ENCODE data around the gene ACRBP.
"Not testable (repeated sequence)": the region's sequence is repeated elsewhere in the genome, so short reads cannot be mapped to it uniquely, and the experiment has no call there.

ACRBP gene

DNA sequence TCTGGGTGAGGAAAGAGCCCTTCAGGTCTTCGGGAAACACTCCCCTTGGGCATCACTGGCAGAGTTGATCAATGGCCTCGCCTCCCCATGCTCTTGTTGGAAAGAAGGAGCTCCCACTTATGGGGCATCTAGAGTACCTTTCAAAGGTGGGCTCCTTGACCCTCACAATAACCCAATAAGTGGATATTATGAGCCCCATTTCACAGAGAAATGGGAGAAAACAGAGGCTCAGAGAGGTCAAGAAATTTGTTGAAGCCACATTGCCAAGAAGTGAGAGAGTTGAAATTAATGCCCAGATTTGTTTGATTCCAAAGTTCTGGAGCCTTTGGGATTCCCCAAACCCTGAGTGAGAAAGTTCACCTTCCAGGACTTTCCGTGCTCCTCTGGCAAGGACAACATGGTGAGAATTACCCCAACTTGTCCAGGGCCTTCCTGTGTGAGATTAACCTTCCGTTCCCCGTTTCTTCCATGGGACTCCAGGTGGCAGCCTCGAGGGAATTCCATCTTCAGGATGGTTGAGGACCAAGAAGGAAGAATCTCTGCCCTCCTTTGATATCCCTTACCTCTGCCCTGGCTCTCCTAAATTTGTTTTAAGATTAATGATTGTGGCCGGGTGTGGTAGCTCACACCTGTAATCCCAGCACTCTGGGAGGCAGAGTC lies 32.6 kb downstream of the ACRBP start:
- DNase-seq, result no peak

DNA sequence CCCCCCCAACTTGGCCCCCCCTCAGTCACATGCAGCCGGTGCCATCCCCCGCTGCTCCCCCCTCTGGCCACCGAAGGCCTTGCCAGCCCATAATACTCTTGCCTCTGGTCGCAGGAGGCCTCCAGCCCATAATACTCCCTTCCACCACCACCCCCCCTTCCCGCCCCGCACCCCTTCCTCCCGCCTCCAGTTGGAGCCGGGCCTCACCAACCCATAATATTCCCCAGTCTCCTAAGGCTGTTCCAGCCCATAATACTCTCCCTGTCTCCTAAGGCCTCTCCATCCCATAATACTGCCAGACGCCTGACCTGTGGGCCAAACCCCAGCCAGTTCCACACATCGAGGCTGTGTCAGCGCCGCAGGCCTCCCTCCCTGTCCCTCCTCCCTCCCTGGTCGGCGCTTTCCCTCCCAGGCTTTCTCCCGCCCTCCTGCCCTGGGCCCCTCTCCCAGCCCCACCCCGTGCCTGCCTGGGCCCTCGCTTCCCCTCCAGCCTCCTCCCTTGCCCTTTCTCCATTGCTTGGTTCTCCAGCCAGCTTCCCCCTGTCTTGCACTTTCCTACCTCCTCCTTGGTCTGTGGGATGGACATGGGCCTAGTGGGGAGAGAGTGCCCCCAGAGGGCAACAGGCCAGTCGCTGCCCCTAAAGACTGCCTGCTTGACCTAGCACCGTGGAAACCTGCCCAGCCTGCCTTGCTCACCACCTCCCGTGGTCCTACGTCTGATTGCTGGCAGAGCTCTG lies 33.3 kb downstream of the ACRBP start:
- DNase-seq, result peak; percentile 84

DNA sequence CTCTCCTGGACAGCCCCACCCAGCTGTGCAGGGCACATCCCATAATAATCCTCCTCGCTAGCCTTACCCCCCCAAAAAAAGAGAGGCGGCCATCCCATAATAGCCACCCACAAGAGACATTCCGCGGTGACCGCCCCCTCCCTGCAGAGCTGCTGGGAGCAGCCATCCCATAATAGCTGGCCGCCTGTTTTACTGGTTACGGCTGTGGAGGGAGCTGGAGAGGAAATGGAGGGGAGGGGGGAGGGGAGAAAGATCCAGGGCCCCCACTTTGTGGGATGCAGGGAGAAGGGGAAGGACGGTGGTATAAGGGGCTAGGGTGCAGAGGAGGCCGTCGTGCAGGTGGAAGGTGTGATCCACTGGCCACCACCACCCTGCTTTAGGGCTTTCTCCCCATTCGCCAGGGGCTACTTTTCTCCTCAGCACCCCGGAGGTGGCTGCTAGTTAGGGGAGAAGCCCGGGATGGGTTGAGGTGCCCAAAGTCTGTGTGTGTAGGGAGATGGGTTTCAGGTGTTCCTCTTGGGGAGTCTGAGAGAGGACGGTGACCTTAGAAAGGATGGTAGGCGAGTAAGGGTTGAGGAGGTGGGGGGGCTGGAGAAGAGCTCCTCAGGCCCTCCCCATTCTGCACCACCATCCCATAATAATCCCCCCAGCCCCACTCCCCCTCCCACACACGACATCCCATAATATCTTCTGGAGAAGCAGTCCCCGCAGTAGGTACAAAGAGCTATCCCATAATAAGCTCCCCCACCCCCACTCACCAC lies 34.0 kb downstream of the ACRBP start:
- DNase-seq, result peak; percentile 72

DNA sequence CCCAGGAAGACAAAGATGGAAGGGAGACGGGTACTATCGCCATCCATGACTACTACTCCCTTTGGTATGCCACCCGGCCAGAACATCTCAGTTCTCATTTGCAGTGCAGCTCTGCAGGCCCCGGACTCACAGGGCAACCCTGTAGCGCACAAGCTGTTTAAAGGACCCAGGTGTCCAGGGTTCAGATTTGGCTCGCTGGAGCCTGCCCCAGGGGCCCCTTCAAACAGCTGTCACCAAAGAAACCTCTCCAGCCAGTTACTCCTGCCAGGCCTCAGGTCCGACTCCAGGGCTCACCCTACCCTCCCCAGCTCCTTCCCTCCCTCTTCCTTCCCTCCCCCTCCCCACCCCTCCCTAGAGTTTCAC lies 34.6 kb downstream of the ACRBP start:
- no peak for DNase-seq

DNA sequence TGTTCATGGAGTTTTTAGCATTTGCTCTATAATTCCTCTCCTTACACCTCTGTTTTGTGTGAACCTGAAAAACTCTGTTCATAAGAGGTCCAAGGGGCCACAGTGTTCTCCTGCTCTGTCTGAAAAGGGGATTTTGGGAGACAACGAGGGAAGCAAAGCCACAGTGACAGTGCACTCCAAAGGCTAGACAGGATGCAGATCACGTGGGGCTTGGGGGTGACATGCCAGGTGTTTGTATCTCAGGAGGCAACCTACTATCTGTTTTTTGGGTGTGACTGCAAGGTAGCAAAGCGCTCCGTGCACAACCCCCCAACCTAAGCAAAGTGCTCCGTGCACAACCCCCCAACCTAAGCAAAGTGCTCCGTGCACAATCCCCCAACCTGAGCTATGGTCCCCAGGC lies 35.0 kb downstream of the ACRBP start:
- peak; percentile 52 for DNase-seq

DNA sequence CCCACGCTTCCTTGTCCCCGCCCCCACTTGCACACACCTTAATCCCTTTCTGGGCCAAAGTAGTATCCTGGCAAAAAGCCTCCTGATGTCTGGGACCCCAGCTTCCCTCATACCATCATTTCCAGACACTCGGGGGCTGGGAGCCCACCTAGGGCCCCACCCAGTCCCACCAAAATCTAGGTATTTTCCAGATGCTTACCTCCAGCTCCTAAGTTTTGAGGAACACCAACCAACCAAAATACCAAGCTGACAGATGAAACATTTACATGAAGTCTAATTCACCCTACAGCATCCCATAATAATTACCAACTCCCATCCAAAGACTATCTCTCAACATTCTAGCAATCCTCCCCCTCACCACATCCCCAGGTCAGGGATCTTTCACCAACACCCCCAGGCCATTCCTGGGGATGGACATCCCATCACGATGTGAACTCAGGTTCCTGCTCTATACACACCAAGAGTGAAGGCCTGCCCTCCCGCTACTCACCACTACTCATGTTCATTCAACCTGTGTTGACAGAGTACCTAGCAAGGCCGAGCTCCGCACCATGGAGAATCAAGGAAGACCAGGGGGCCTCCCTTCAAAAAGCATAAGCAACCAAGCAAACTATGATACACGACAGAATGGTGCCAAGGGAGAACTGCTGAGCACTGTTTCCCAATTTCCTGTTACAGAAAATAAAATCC lies 38.5 kb downstream of the ACRBP start:
- DNase-seq, result peak; percentile 46

DNA sequence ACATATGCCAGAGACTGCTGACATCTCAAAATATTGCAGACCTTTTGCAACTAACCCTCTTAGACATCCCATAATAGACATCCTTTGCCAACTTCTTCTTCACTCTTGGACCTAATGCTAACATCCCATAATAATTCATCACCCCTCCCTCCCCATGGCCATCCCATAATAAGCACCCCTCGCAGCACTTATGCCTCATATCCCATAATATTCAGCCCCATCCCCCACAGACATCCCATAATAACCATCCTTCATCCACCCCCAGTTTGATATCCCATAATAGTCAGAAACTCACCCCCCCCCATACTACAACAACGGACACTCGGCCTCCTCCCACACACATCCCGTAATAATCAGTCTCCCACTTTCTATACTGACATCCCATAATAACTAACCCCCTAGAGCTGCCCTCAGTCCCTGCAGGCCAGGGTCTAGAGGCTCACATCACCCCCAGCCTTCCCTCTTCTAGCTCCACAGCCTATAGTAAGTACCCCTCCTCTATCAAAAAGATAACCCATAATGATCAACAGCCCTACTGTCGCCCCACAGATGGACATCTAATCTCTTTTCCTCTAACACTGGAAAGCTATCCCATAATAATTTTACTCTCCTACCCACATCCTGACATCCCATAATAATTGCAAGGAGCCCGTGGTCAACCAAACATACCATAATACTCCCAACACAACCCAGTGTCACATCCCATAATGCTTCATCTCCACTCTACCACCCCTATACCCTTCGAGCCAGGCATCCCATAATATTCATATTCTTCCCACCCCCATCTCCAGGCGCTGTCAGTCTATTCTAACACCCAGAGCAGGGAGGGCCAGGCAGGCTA lies 39.3 kb downstream of the ACRBP start:
- peak; percentile 86 for DNase-seq

DNA sequence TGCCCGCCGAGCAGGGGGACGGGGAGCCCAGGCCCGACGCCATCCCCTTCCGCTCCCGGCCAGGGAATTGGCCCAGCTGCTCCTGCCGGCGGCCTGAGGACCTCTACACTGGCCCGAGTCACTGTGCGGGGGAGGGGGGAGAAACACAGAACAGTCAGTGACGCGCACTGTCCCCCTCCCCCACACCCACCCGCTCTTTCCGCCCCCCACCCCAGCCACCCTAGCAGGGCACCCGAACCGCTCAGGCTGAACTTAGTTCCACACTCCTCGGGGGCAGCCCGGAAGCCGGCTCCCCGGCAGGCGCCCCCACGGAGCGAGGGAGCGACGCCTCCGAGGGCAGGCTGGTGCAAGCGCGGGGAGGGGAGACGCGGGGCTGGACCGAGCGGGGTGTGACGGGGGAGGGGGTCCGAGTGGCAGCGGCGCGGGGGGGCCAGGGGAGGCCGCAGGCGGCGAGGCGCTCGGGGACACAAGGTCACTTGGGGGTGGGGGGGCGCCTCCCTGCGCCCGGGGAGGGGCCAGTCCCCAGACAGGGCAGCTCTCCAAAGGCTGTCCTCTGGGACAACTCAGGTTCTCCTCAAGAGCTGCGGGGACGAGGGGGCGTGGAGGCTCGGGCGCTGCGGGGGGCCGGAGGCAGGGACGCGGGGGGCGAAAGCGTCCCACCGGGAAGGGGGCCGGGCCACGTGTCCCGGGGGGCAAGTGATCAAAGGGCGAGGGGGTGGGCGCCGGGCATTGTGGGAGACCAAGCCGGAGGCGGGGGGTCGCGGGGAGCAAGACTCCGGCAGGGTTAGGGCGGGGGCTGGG lies 40.7 kb downstream of the ACRBP start:
- peak; percentile 74 for DNase-seq

DNA sequence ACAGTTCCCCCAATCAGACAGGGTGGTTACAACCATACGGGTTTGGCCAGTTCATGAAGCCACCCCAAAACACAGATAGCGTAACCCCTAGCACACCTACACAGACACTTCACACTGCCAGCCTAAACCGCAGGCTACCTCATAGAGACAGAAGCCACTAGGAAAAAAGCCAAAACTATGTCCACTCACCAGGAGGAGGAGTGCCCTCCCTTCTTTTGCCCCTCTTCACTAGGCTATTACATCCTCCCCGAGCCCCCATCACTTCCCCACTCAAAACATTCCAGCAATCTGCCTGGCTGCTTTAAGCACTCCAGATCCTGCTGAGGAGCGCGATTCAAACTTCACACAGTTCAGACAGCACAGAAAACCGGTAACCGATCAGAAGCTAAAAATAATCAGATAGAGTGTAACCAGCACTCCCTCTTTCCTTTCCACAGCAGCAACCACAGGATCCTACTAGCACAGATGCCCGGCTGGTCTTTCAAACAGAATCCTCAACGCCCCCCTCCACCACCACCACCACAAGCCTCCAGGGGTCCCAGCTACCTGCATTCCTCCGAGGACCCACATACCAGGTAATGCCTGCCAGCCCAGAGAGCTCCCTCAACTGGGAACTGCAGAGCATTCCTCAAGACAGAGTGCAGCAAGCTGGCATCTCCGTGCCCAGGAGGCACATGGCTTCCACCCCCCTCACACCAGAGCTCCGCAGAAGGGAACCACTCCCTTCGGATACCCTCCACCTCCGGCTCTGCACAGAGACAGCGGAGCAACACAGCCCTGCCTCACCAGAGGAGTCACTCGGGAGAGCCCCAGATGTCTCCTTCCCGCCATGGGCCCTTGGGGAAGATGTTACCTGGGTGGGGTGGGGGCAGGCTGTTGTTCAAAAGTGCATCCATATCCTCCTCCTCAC lies 41.6 kb downstream of the ACRBP start:
- DNase-seq, result peak; percentile 74

DNA sequence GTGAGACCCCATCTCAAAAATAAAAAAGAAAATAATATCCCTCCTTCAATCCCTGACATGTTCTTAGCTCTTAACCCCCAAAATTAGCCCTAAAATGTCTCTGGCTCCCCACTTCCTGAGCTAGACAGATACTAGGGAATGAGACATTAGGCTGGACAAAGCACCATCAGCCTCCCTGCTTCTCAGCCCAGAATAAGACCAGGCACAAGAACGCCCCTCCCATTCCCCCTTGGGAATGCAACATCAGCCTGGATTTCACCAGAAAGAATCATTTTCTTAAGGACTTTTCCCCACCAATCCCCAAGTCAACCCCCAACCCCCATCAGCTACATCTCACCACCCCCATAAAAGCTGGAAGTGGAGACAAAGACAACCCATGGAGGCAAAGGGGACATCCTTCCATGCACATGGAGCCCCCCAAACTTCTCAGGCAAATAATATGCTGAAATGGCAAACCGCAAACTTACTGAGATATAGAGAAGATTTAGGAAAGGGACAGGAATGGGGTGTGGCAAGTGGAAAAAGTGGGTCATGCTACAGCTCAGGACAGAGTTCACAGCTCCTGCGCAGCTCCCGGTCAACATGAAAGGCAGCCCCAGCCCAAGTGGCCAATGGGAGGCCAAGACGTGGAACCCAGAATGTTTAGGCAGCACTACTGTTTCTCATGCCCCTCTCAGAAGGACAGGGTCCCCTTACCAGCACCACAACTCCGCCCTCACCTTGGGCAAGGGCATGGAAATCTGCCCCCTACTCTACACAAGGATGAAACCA lies 42.8 kb downstream of the ACRBP start:
- no peak for DNase-seq

DNA sequence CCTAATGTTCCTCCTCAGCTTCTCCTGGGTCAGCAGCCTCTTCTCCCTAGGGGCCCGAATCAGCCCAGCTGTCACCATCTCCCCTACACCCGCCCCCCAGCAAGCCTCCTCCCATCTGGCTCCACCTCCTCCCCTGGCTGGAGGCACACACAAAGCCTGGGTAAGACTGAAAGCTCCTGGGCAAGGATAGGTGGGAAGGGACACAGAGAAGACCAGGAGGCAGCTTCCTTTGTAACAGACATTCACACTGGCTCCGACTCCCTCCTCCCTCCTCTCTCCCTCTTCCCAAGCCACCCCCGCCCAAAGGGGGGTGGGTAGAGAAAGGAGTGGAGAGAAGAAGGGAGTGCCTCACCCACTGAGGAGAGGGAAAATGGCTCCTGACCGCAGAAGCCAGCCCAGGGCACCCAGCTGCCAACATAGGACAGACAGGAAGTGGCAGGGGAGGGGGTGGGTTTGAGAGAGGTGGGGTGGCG lies 44.1 kb downstream of the ACRBP start:
- DNase-seq, result peak; percentile 67

DNA sequence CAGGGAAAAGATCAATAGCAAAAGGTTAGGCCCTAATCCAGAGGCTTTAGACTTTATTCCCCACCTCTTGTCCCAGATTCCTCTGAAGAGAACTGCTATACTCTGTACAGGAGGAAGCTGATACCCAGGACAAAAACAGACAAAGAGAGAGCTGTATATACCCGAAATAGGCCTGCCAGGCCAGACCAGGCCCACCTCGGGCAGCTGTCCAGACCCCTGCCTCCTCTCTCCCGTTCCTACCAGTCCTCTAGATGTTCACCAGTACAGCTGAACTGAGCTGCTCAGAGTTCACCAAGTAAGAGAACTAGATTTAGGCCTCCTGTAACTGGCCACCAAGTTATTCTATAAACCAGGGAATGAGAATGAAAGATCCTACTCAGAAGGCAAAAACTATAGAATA lies 44.7 kb downstream of the ACRBP start:
- DNase-seq, result no peak

DNA sequence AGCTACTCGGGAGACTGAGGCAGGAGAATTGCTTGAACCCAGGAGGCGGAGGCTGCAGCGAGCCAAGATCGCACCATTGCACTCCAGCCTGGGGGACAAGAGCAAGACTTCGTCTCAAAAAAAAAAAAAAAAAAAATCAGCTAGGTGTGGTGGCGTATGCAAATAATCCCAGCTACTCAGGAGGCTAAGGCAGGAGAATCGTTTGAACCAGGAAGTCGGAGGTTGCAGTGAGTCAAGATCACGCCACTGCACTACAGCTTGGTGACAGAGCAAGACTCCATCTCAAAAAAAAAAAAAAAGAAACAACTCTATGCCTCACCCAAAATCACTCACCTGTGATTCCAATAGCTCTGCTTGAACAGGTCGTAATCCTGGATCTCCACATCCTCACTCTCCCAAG lies 51.6 kb downstream of the ACRBP start:
- not testable (repeated sequence) for DNase-seq

DNA sequence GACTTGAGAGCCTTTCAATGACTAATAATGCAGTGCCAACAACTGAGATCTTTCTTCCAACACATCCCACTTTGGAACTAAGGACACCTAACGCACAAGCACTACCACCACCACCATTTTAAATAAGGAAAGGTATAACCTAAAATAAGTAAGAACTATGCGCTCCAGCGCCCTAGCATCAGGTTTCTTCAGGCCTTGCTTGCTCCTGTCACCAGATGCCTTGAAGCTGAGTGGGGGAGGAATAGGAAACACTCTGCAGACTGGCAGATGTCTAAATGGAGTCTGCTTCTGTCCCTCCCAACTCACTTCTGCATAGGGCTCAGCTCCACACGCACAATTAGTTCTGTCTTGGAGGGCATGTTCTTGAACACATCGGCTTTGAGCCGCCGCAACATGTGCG lies 55.1 kb downstream of the ACRBP start:
- DNase-seq, result no peak
